GM19043 (cell line): ENCODE results near the gene COPB2.

Experiments
- ATAC-seq: cut with Tn5 transposase; IDR thresholded peaks from one replicate; pipeline ENCODE4 v1.9.1; 2021; ENCODE audit warnings: low read depth; ENCODE audit not compliant: unreplicated experiment

Gene COPB2

GRCh38 chr3:139309880-139310279 lies 79.6 kb downstream of the COPB2 start:
- ATAC-seq = no peak

- no peak for ATAC-seq
Observed at GRCh38 chr3:139309061-139309591, 80.3 kb downstream of the COPB2 start.

- no peak for ATAC-seq
Observed at GRCh38 chr3:139308560-139308959, 80.9 kb downstream of the COPB2 start.

GRCh38 chr3:139307601-139308555 lies 81.6 kb downstream of the COPB2 start:
- ATAC-seq = no peak
